OCI-LY1 (cell line): ENCODE data around the gene SAT1.

Source experiments
- H2AFZ ChIP-seq: fragments of 200-600 bp; sonication (generic), shearing (Covaris generic); 2 replicates; pipeline ENCODE4 v1.6.0; 2014; ENCODE audit warnings: antibody characterized with exemption, mild to moderate bottlenecking, low read length
- H3F3A ChIP-seq: fragments of 200-600 bp; sonication (generic), shearing (Covaris generic); 2 replicates; pipeline ENCODE4 v1.6.0; 2014; ENCODE audit warnings: mild to moderate bottlenecking, antibody characterized with exemption, low read length, moderate library complexity; ENCODE audit not compliant: insufficient read depth
- H3K27ac ChIP-seq: fragments of 200-600 bp; sonication (generic); 2 replicates; pipeline ENCODE4 v1.5.1; 2014; ENCODE audit warnings: low read length, mixed run types, mild to moderate bottlenecking, low read depth; ENCODE audit not compliant: poor library complexity, severe bottlenecking
- H3K27me3 ChIP-seq: fragments of 200-600 bp; sonication (generic); 2 replicates; pipeline ENCODE4 v1.6.0; 2014; ENCODE audit warnings: antibody characterized with exemption, mild to moderate bottlenecking, low read length, moderate library complexity; ENCODE audit not compliant: insufficient read depth
- H3K36me3 ChIP-seq: fragments of 200-600 bp; sonication (generic); 2 replicates; pipeline ENCODE4 v1.6.1; 2014; ENCODE audit warnings: mild to moderate bottlenecking, antibody characterized with exemption, low read length, moderate library complexity, mixed read lengths; ENCODE audit not compliant: insufficient read depth
- H3K4me1 ChIP-seq: fragments of 200-600 bp; sonication (generic); 2 replicates; pipeline ENCODE4 v1.5.1; 2014; ENCODE audit warnings: mild to moderate bottlenecking, low read length, moderate library complexity; ENCODE audit not compliant: insufficient read depth, severe bottlenecking
- H3K4me2 ChIP-seq: fragments of 200-600 bp; sonication (generic), shearing (Covaris generic); 2 replicates; pipeline ENCODE4 v1.6.1; 2014; ENCODE audit warnings: low read length
- H3K4me3 ChIP-seq: fragments of 200-600 bp; sonication (generic); 2 replicates; pipeline ENCODE4 v1.5.1; 2014; ENCODE audit warnings: low read length, low read depth, mild to moderate bottlenecking, mixed read lengths; ENCODE audit not compliant: poor library complexity, severe bottlenecking
- H3K79me2 ChIP-seq: fragments of 200-600 bp; shearing (Covaris generic); 2 replicates; pipeline ENCODE4 v1.6.1; 2016; ENCODE audit warnings: mixed run types, low read length, mixed read lengths; ENCODE audit not compliant: insufficient read depth
- H3K9ac ChIP-seq: fragments of 200-600 bp; sonication (generic), shearing (Covaris generic); 2 replicates; pipeline ENCODE4 v1.6.1; 2014; ENCODE audit warnings: mild to moderate bottlenecking, low read length, mixed read lengths
- H3K9me2 ChIP-seq: fragments of 200-600 bp; sonication (generic), shearing (Covaris generic); 2 replicates; pipeline ENCODE4 v1.6.1; 2014; ENCODE audit warnings: low read depth, mild to moderate bottlenecking, low read length, mixed read lengths
- H3K9me3 ChIP-seq: fragments of 200-600 bp; shearing (Covaris generic); 2 replicates; pipeline ENCODE4 v1.6.1; 2014; ENCODE audit warnings: low read length, mixed read lengths
- H4K20me1 ChIP-seq: fragments of 200-600 bp; sonication (generic), shearing (Covaris generic); 2 replicates; pipeline ENCODE4 v1.6.0; 2016; ENCODE audit warnings: mild to moderate bottlenecking, low read length; ENCODE audit not compliant: insufficient read depth
- EZH2 ChIP-seq: fragments of 200-600 bp; sonication (generic), shearing (Covaris generic); IDR thresholded peaks from 2 replicates; pipeline ENCODE4 v1.8.0; 2017; ENCODE audit warnings: borderline replicate concordance, mixed run types, mild to moderate bottlenecking, antibody characterized with exemption, low read length, moderate library complexity, mixed read lengths
- TF ChIP-seq, protein P1 (sequence below): fragments of 200-600 bp; sonication (generic), shearing (Covaris generic); IDR thresholded peaks from 2 replicates; pipeline ENCODE4 v1.5.1; 2017; ENCODE audit warnings: mild to moderate bottlenecking, antibody characterized with exemption, low read length, moderate library complexity, mixed read lengths

SAT1 gene

DNA sequence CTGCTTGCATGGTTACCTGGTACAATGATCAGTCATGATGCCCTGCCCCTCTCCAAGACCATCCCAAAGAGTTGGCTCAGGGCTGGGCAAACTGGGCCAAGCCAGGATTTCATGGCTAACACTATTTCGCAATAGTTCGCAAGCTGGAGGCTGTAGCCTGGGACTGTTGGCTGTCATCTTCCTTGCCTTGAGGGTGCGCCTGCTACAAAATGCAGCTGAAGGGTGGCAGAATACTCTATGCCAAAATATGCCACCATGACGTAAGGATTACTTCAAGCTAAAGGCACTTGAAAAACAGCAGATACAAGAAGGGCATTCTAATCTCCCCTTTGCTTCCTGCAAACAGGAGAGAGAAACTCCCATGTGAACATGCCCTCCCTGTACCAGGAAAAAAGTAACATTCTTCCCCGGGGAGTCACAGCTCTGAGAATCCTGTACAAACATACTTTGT lies 21.0 kb downstream of the SAT1 start:
- Histone ChIP-seq H3K36me3 (no peaks in the 10 kb centered on the region), H3K27me3 (no peaks in the 10 kb centered on the region), H3K9ac (no peak overlapping the region; the same call in 1 of the 2 replicates), H3K27ac (peak overlapping the region; percentile 77), H3K4me2 (peak overlapping the region; percentile 58; the same call in 1 of the 2 replicates), H2AFZ (peak overlapping the region; percentile 70; the same call in 1 of the 2 replicates), H4K20me1 (no peaks in the 10 kb centered on the region), H3K9me3 (no peaks in the 10 kb centered on the region), H3K4me1 (peaks cover 38% of the 10 kb centered on the region), H3K9me2 (no peaks in the 10 kb centered on the region), H3K79me2 (no peaks in the 10 kb centered on the region), H3K4me3 (no peak overlapping the region), H3F3A (no peaks in the 10 kb centered on the region)
- TF ChIP-seq, protein P1, sequence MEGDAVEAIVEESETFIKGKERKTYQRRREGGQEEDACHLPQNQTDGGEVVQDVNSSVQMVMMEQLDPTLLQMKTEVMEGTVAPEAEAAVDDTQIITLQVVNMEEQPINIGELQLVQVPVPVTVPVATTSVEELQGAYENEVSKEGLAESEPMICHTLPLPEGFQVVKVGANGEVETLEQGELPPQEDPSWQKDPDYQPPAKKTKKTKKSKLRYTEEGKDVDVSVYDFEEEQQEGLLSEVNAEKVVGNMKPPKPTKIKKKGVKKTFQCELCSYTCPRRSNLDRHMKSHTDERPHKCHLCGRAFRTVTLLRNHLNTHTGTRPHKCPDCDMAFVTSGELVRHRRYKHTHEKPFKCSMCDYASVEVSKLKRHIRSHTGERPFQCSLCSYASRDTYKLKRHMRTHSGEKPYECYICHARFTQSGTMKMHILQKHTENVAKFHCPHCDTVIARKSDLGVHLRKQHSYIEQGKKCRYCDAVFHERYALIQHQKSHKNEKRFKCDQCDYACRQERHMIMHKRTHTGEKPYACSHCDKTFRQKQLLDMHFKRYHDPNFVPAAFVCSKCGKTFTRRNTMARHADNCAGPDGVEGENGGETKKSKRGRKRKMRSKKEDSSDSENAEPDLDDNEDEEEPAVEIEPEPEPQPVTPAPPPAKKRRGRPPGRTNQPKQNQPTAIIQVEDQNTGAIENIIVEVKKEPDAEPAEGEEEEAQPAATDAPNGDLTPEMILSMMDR = no peak
- TF ChIP-seq EZH2 = no peak

- Histone ChIP-seq H3K27ac (peak overlapping the region; percentile 77), H3K9me3 (no peaks in the 10 kb centered on the region), H3F3A (no peaks in the 10 kb centered on the region), H3K79me2 (no peaks in the 10 kb centered on the region), H3K9me2 (no peaks in the 10 kb centered on the region), H3K27me3 (no peaks in the 10 kb centered on the region), H3K36me3 (no peaks in the 10 kb centered on the region), H3K4me1 (peaks cover 38% of the 10 kb centered on the region), H2AFZ (no peak overlapping the region), H3K4me2 (no peak overlapping the region), H3K9ac (no peak overlapping the region), H4K20me1 (no peaks in the 10 kb centered on the region), H3K4me3 (no peak overlapping the region)
- no peak for TF ChIP-seq EZH2
- TF ChIP-seq, protein P1 = no peak
Measured at GRCh38 chrX:23804578-23804977, 21.6 kb downstream of the SAT1 start.

GRCh38 chrX:23805389-23805788 lies 22.4 kb downstream of the SAT1 start:
- no peak overlapping the region for H2AFZ ChIP-seq
- H3K9me2 ChIP-seq = no peaks in the 10 kb centered on the region
- TF ChIP-seq, protein P1 = no peak
- no peak for TF ChIP-seq EZH2
- H3K4me1 ChIP-seq = peaks cover 38% of the 10 kb centered on the region
- H3K27ac ChIP-seq = no peak overlapping the region
- no peaks in the 10 kb centered on the region for H4K20me1 ChIP-seq
- no peak overlapping the region for H3K9ac ChIP-seq
- no peaks in the 10 kb centered on the region for H3K79me2 ChIP-seq
- H3K4me3 ChIP-seq = no peak overlapping the region
- H3K4me2 ChIP-seq = no peak overlapping the region
- no peaks in the 10 kb centered on the region for H3K9me3 ChIP-seq
- no peaks in the 10 kb centered on the region for H3F3A ChIP-seq
- no peaks in the 10 kb centered on the region for H3K27me3 ChIP-seq
- no peaks in the 10 kb centered on the region for H3K36me3 ChIP-seq
